Thoracic aorta (tissue), 2 donors: ENCODE measurements around the gene COMMD6. TPM values are rescaled to one million over a fixed set of nuclear protein-coding genes. Genes with fewer than 3 reads are reported as not detected.

ENCODE experiments used
- ATAC-seq: fragments of 150-250 bp; one replicate; pipeline ENCODE4 v1.8.0; 2017; ENCODE audit warnings: low read depth; ENCODE audit not compliant: insufficient number of reproducible peaks, low FRiP score
- DNase-seq: peaks from one replicate; pipeline ENCODE4 v3.0.0-alpha.2; 2020; ENCODE audit warnings: low spot score
- H3K27ac ChIP-seq, 2 donors: fragments of 200-600 bp; sonication (generic); 1 replicate in 1 of 2; 2 replicates in 1 of 2; pipeline ENCODE4 v1.5.1; 2016; ENCODE audit warnings: mild to moderate bottlenecking in 2 of 2, moderate library complexity in 2 of 2
- H3K27me3 ChIP-seq: fragments of 200-600 bp; sonication (generic); replicated peaks from 2 replicates; pipeline ENCODE4 v1.6.0; 2016; ENCODE audit warnings: mild to moderate bottlenecking; ENCODE audit not compliant: insufficient read depth
- H3K36me3 ChIP-seq: fragments of 200-600 bp; sonication (generic); one replicate; pipeline ENCODE4 v1.5.1; 2016
- H3K4me1 ChIP-seq, 2 donors: fragments of 200-600 bp; sonication (generic); 1 replicate in 1 of 2; 2 replicates in 1 of 2; pipeline versions ENCODE4 v1.5.1 to v1.6.0; 2016; ENCODE audit warnings: low read depth in 2 of 2, mild to moderate bottlenecking in 1 of 2; ENCODE audit not compliant: control insufficient read depth in 1 of 2
- H3K4me3 ChIP-seq: fragments of 200-600 bp; sonication (generic); 2 replicates; pipeline ENCODE4 v1.5.1; 2016; ENCODE audit warnings: mild to moderate bottlenecking
- H3K9me3 ChIP-seq: fragments of 200-600 bp; sonication (generic); 2 replicates; pipeline ENCODE4 v1.5.1; 2016
- total RNA-seq, 2 donors: library from RNA; depleted of rRNA; stranded (reverse); fragments of >200 nt; gene quantifications; one replicate each; pipeline versions ENCODE4 v1.1.0 to v1.2.3, GENCODE V29; 2016
- TF ChIP-seq, protein P1 (sequence below): fragments of 200-600 bp; sonication (generic); IDR thresholded peaks from one replicate; pipeline ENCODE4 v1.5.1; 2019; ENCODE audit warnings: antibody characterized with exemption

COMMD6 gene
- total RNA-seq, 2 donors from 2014 or later, result 78.8 to 81.8 TPM

DNA sequence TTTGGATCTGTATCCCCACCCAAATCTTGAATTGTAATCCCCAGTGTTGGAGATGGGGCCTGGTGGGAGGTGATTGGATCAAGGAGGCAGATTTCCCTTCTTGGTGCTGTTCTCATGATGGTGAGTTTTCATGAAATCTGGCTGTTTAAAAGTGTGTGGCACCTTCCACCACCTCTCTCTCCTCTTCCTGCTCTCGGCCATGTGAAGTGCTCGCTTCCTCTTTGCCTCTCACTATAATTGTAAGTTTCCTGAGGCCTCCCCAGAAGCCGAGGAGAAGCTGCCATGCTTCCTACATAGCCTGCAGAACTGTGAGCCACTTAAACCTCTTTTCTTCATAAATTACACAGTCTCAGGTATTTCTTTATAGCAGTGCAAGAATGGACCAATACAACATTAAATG is 15.7 kb downstream of the COMMD6 start:
- DNase-seq (no peak), ATAC-seq (no peak)
- no peaks in the 10 kb centered on the region for H3K36me3 ChIP-seq
- no peaks in the 10 kb centered on the region for H3K9me3 ChIP-seq
- no peaks in the 10 kb centered on the region for H3K4me1 ChIP-seq
- TF ChIP-seq, protein P1, sequence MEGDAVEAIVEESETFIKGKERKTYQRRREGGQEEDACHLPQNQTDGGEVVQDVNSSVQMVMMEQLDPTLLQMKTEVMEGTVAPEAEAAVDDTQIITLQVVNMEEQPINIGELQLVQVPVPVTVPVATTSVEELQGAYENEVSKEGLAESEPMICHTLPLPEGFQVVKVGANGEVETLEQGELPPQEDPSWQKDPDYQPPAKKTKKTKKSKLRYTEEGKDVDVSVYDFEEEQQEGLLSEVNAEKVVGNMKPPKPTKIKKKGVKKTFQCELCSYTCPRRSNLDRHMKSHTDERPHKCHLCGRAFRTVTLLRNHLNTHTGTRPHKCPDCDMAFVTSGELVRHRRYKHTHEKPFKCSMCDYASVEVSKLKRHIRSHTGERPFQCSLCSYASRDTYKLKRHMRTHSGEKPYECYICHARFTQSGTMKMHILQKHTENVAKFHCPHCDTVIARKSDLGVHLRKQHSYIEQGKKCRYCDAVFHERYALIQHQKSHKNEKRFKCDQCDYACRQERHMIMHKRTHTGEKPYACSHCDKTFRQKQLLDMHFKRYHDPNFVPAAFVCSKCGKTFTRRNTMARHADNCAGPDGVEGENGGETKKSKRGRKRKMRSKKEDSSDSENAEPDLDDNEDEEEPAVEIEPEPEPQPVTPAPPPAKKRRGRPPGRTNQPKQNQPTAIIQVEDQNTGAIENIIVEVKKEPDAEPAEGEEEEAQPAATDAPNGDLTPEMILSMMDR, result no peak
- no peaks in the 10 kb centered on the region for H3K27me3 ChIP-seq
- no peak overlapping the region for H3K4me3 ChIP-seq
- H3K27ac ChIP-seq, result no peak overlapping the region

DNA sequence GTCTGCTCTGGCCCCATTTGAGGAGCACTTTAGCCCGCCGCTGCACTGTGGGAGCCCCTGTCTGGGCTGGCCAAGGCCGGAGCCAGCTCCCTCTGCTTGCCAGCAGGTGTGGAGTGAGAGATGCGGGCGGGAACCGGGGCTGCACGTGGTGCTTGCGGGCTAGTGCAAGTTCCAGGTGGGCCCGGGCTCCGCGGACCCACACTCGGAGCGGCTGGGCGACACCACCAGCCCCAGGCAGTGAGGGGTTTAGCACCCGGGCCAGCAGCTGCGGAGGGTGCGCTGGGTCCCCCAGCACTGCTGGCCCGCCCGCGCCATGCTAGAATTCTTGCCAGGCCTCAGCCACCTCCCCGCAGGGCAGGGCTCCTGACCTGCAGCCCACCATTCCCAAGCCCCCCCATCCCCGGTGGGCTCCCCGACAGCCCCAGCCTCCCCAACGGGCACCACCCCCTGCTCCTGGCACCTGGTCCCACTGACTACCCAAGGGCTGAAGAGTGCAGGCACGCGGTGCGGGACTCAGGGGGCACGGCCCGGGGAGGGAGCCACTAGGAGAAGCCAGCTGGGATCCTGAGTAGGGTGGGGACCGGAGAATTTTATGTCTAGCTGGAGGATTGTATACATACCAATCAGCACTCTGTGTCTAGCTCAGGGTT is 19.1 kb downstream of the COMMD6 start:
- Histone ChIP-seq H3K9me3 (no peaks in the 10 kb centered on the region), H3K4me3 (no peak overlapping the region), H3K4me1 (no peaks in the 10 kb centered on the region), H3K36me3 (no peaks in the 10 kb centered on the region), H3K27ac (no peak overlapping the region), H3K27me3 (no peaks in the 10 kb centered on the region)
- TF ChIP-seq, protein P1, result no peak
- ATAC-seq (no peak), DNase-seq (no peak)

- H3K4me1 ChIP-seq, result no peaks in the 10 kb centered on the region
- DNase-seq (no peak), ATAC-seq (no peak)
- H3K9me3 ChIP-seq, result no peaks in the 10 kb centered on the region
- no peaks in the 10 kb centered on the region for H3K27me3 ChIP-seq
- no peaks in the 10 kb centered on the region for H3K36me3 ChIP-seq
- TF ChIP-seq, protein P1, result no peak
- no peak overlapping the region for H3K27ac ChIP-seq
- H3K4me3 ChIP-seq, result no peak overlapping the region
Observed at GRCh38 chr13:75514080-75514995, 23.3 kb downstream of the COMMD6 start.

DNA sequence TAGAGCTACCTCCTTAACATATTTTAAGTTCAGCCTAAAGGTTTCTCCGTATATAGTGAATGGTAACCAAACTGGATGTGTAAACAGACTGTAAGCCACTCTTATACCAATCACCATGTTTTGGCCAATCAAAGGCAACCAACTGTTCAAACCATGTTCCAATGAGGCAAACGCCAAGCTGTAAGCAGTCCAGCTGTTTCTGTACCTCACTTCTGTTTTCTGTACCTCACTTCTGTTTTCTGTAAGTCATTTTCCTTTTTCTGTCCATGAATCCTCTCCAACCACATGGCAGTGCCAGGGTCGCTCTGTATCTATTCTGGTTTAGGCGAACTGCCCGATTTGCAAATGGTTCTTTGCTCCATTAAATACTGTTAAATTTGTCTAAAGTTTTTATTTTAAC is 24.4 kb downstream of the COMMD6 start:
- TF ChIP-seq, protein P1, result no peak

GRCh38 chr13:75512253-75512652 is 25.4 kb downstream of the COMMD6 start:
- Histone ChIP-seq H3K27me3 (no peaks in the 10 kb centered on the region), H3K27ac (no peak overlapping the region), H3K36me3 (no peaks in the 10 kb centered on the region), H3K9me3 (no peaks in the 10 kb centered on the region), H3K4me1 (no peaks in the 10 kb centered on the region), H3K4me3 (no peak overlapping the region)
- DNase-seq, result no peak
- no peak for ATAC-seq
- TF ChIP-seq, protein P1, result no peak

More for the DNA sequence above, 24.4 kb downstream of the COMMD6 start:
- H3K4me1 ChIP-seq, result no peaks in the 10 kb centered on the region
- ATAC-seq, result no peak
- H3K4me3 ChIP-seq, result no peak overlapping the region
- no peaks in the 10 kb centered on the region for H3K9me3 ChIP-seq
- DNase-seq, result no peak
- H3K27ac ChIP-seq, result no peak overlapping the region
- no peaks in the 10 kb centered on the region for H3K27me3 ChIP-seq
- H3K36me3 ChIP-seq, result no peaks in the 10 kb centered on the region
